Neural cell (in vitro differentiated cells): Measurements from ENCODE around the gene CACNA1D. TPM values are rescaled to one million over a fixed set of nuclear protein-coding genes. Genes with fewer than 3 reads are reported as not detected.

ENCODE experiments used
- H2AFZ ChIP-seq: fragments of 200-600, 300-800 bp; sonication (generic), shearing (Covaris generic); 2 replicates; pipeline ENCODE4 v1.6.0; 2014; ENCODE audit warnings: low read depth, mild to moderate bottlenecking, antibody characterized with exemption, low read length, moderate library complexity
- H3F3A ChIP-seq: fragments of 200-600 bp; shearing (Covaris generic); 2 replicates; pipeline ENCODE4 v1.6.1; 2016; ENCODE audit warnings: mild to moderate bottlenecking, moderate library complexity, mixed read lengths, antibody characterized with exemption, low read length; ENCODE audit not compliant: insufficient read depth, poor library complexity, severe bottlenecking
- H3K27ac ChIP-seq: fragments of 200-600, 300-800 bp; sonication (generic), shearing (Covaris generic); 2 replicates; pipeline ENCODE4 v1.5.1; 2014; ENCODE audit warnings: mild to moderate bottlenecking, low read length, moderate library complexity
- H3K27me3 ChIP-seq: fragments of 300-800, 200-600 bp; sonication (generic), shearing (Covaris generic); 2 replicates; pipeline ENCODE4 v1.6.0; 2014; ENCODE audit warnings: mild to moderate bottlenecking, low read depth, low read length, moderate library complexity; ENCODE audit not compliant: insufficient read depth
- H3K36me3 ChIP-seq: fragments of 300-800, 200-600 bp; sonication (generic), shearing (Covaris generic); 2 replicates; pipeline ENCODE4 v1.5.1; 2014; ENCODE audit warnings: mild to moderate bottlenecking, antibody characterized with exemption, low read length, moderate library complexity; ENCODE audit not compliant: insufficient read depth
- H3K4me2 ChIP-seq: fragments of 300-800, 200-600 bp; sonication (generic), shearing (Covaris generic); 2 replicates; pipeline ENCODE4 v1.6.0; 2014; ENCODE audit warnings: mild to moderate bottlenecking, low read length
- H3K4me3 ChIP-seq: fragments of 300-800, 200-600 bp; sonication (generic), shearing (Covaris generic); 2 replicates; pipeline ENCODE4 v1.5.1; 2014; ENCODE audit warnings: mild to moderate bottlenecking, low read length, moderate library complexity
- H3K79me2 ChIP-seq: fragments of 200-600 bp; shearing (Covaris generic); replicated peaks from 2 replicates; pipeline ENCODE4 v1.6.0; 2014; ENCODE audit warnings: mild to moderate bottlenecking, low read length, moderate library complexity; ENCODE audit not compliant: insufficient read depth
- H3K9ac ChIP-seq: fragments of 300-800, 200-600 bp; sonication (generic), shearing (Covaris generic); 2 replicates; pipeline ENCODE4 v1.6.1; 2016; ENCODE audit warnings: mild to moderate bottlenecking, low read length, mixed read lengths
- H3K9me2 ChIP-seq: fragments of 200-600 bp; shearing (Covaris generic); 2 replicates; pipeline ENCODE4 v1.6.1; 2016; ENCODE audit warnings: mild to moderate bottlenecking, low read length, mixed read lengths; ENCODE audit not compliant: insufficient read depth
- H3K9me3 ChIP-seq: fragments of 200-600, 300-800 bp; sonication (generic), shearing (Covaris generic); 2 replicates; pipeline ENCODE4 v1.6.1; 2016; ENCODE audit warnings: mild to moderate bottlenecking, mixed run types, low read length, moderate library complexity, mixed read lengths
- H4K20me1 ChIP-seq: fragments of 200-600 bp; shearing (Covaris generic); 2 replicates; pipeline ENCODE4 v1.6.1; 2016; ENCODE audit warnings: mild to moderate bottlenecking, mixed run types; ENCODE audit not compliant: insufficient read depth
- CTCF ChIP-seq: fragments of 450-650 bp; IDR thresholded peaks from 2 replicates; pipeline ENCODE4 v1.5.1; 2014; ENCODE audit warnings: antibody characterized with exemption, mild to moderate bottlenecking, moderate library complexity; ENCODE audit not compliant: poor library complexity, severe bottlenecking
- EP300 ChIP-seq: fragments of 450-650 bp; conservative IDR thresholded peaks from 2 replicates; pipeline ENCODE4 v1.6.1; 2014; ENCODE audit warnings: antibody characterized with exemption, mild to moderate bottlenecking, moderate library complexity; ENCODE audit not compliant: poor library complexity, severe bottlenecking
- EZH2 ChIP-seq: fragments of 200-600, 300-800 bp; shearing (Covaris generic), sonication (generic); IDR thresholded peaks from 2 replicates; pipeline ENCODE4 v1.6.1; 2014; ENCODE audit warnings: antibody characterized with exemption, low read length, borderline replicate concordance, mild to moderate bottlenecking; ENCODE audit not compliant: insufficient read depth, poor library complexity, severe bottlenecking
- MXI1 ChIP-seq: fragments of 450-650 bp; conservative IDR thresholded peaks from 2 replicates; pipeline ENCODE4 v1.6.1; 2014; ENCODE audit warnings: antibody characterized with exemption, mild to moderate bottlenecking; ENCODE audit not compliant: poor library complexity, severe bottlenecking
- POLR2AphosphoS5 ChIP-seq: IDR thresholded peaks from 2 replicates; pipeline ENCODE4 v1.6.1; 2012
- RAD21 ChIP-seq: fragments of 450-650 bp; conservative IDR thresholded peaks from 2 replicates; pipeline ENCODE4 v1.6.1; 2014; ENCODE audit warnings: antibody characterized with exemption, mild to moderate bottlenecking, moderate library complexity
- SMC3 ChIP-seq: fragments of 450-650 bp; conservative IDR thresholded peaks from 2 replicates; pipeline ENCODE4 v1.6.1; 2014; ENCODE audit warnings: antibody characterized with exemption, mild to moderate bottlenecking, moderate library complexity; ENCODE audit not compliant: poor library complexity
- TAF1 ChIP-seq: IDR thresholded peaks from 2 replicates; pipeline ENCODE4 v1.6.1; 2012; ENCODE audit warnings: low read depth
- polyA plus RNA-seq: library from polyadenylated mRNA; depleted of rRNA; stranded (reverse); fragments of >200 nt; gene quantifications from 2 replicates; pipeline ENCODE4 v1.2.3, GENCODE V29; 2014
- TF ChIP-seq, protein P1 (sequence below): IDR thresholded peaks from 2 replicates; pipeline ENCODE4 v1.6.1; 2012; ENCODE audit warnings: borderline replicate concordance

CACNA1D gene
- polyA plus RNA-seq, 1 donor from 2014 or later = 22.5 TPM

DNA sequence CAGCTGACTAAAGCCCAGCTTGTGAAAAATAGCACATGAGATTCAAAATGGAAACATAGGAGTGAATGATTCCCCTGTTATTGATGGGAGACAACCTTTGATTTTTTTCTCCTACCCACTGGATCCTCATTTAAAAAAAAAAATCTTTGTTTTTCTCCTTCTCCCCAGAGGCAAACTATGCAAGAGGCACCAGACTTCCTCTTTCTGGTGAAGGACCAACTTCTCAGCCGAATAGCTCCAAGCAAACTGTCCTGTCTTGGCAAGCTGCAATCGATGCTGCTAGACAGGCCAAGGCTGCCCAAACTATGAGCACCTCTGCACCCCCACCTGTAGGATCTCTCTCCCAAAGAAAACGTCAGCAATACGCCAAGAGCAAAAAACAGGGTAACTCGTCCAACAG lies 2.6 kb downstream of the CACNA1D start:
- Histone ChIP-seq H3F3A (no peaks in the 10 kb centered on the region), H2AFZ (no peak overlapping the region), H3K27ac (no peak overlapping the region), H3K9me2 (no peaks in the 10 kb centered on the region), H3K9me3 (no peaks in the 10 kb centered on the region), H3K79me2 (no peaks in the 10 kb centered on the region), H3K9ac (no peak overlapping the region), H4K20me1 (no peaks in the 10 kb centered on the region), H3K36me3 (no peaks in the 10 kb centered on the region), H3K4me3 (no peak overlapping the region), H3K27me3 (peaks cover 24% of the 10 kb centered on the region), H3K4me2 (no peak overlapping the region)
- TF ChIP-seq SMC3 = no peak
- TF ChIP-seq RAD21 = no peak
- TF ChIP-seq TAF1 = no peak
- no peak for TF ChIP-seq POLR2AphosphoS5
- TF ChIP-seq EP300 = no peak
- no peak for TF ChIP-seq CTCF
- no peak for TF ChIP-seq EZH2
- TF ChIP-seq MXI1 = no peak
- TF ChIP-seq, protein P1, sequence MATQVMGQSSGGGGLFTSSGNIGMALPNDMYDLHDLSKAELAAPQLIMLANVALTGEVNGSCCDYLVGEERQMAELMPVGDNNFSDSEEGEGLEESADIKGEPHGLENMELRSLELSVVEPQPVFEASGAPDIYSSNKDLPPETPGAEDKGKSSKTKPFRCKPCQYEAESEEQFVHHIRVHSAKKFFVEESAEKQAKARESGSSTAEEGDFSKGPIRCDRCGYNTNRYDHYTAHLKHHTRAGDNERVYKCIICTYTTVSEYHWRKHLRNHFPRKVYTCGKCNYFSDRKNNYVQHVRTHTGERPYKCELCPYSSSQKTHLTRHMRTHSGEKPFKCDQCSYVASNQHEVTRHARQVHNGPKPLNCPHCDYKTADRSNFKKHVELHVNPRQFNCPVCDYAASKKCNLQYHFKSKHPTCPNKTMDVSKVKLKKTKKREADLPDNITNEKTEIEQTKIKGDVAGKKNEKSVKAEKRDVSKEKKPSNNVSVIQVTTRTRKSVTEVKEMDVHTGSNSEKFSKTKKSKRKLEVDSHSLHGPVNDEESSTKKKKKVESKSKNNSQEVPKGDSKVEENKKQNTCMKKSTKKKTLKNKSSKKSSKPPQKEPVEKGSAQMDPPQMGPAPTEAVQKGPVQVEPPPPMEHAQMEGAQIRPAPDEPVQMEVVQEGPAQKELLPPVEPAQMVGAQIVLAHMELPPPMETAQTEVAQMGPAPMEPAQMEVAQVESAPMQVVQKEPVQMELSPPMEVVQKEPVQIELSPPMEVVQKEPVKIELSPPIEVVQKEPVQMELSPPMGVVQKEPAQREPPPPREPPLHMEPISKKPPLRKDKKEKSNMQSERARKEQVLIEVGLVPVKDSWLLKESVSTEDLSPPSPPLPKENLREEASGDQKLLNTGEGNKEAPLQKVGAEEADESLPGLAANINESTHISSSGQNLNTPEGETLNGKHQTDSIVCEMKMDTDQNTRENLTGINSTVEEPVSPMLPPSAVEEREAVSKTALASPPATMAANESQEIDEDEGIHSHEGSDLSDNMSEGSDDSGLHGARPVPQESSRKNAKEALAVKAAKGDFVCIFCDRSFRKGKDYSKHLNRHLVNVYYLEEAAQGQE = no peak

DNA sequence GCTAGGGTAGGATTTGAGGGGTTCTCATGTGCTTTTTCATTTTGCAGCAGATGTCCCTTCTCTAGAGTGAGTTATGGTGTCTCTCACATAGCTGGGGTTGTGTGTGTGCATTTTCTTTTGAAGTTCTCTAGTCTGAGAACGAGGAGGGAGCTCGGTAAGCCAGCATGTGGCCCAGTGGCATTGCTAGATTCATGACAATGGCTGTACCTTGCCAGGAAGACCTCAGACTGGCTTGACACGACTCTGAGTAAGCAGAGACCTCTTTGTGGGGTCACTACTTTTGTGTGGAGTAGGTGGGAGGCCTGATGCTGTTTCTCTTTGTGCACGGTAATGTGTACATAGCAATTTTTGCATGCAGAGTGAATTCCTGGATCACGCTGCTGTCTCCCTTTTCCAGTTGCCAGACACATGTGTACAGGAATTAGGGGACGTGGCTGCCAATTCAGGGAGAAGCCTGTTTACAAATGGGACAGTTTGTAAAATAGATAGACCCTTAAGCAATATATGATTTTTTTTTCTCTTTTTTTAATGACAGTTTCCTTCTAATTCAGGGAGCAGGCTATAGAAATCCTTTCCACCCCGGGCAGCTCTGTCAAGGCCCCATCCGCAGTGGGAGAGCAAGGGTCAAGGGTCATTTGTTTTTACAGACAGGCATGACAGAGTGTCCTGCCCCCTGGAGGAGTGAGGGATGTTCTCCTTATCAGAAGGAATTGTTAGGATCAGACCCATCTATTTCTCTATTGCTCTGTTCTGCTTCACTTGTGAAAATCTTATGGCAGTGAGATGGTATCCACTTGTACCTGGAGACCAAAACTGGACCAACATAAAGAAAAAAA lies 4.6 kb downstream of the CACNA1D start:
- Histone ChIP-seq H3K9me3 (no peaks in the 10 kb centered on the region), H2AFZ (no peak overlapping the region), H4K20me1 (no peaks in the 10 kb centered on the region), H3K9ac (no peak overlapping the region), H3K4me3 (no peak overlapping the region), H3K79me2 (no peaks in the 10 kb centered on the region), H3K27me3 (peaks cover 14% of the 10 kb centered on the region), H3F3A (no peaks in the 10 kb centered on the region), H3K36me3 (no peaks in the 10 kb centered on the region), H3K4me2 (no peak overlapping the region), H3K27ac (no peak overlapping the region), H3K9me2 (no peaks in the 10 kb centered on the region)
- TF ChIP-seq, protein P1 = no peak
- TF ChIP-seq TAF1 (no peak), SMC3 (no peak), CTCF (no peak), EZH2 (no peak), RAD21 (no peak), POLR2AphosphoS5 (no peak), EP300 (no peak), MXI1 (no peak)
